ENCODE data around the gene CDK5RAP2.

CDK5RAP2 gene

DNA sequence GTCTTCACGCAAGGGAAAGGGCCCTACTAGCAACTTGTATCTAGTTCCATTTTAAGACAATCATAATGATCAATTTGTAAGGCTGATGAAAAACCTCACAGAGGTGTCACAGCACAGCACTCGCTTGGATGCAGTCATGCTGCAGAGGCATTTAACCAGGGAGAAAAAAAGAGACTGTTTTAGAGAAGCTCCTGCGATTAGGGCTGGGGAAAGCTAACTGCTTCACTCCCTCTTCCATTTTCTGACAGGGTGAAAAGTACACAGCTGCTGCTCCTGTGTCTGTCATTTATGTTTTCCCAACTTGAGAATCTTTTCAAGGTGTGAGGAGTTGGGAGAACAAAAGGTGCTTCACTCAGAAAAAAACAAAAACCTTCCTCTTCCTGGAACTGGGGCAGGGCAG, 106.4 kb downstream of the CDK5RAP2 start:
- no peaks in the 10 kb centered on the region for H4K20me1 ChIP-seq (ENCODE audit: insufficient read depth, low read length)
- H3K9ac ChIP-seq (ENCODE audit: low read depth, low read length) = no peak overlapping the region
- ATAC-seq (ENCODE audit: insufficient read depth, low read depth) = no peak
- H3K79me2 ChIP-seq (ENCODE audit: insufficient read depth, low read length) = no peaks in the 10 kb centered on the region
- no peak overlapping the region for H3K4me3 ChIP-seq (ENCODE audit: low read depth in 1 of 2, low read length in 2 of 2)
- no peaks in the 10 kb centered on the region for H3K4me1 ChIP-seq (ENCODE audit: insufficient read depth, low read length)
- no peak overlapping the region for H2AFZ ChIP-seq (ENCODE audit: low read depth, low read length)
- TF ChIP-seq CTCF (IDR thresholded peaks at IDR 0.05; ENCODE audit: borderline replicate concordance, extremely low read depth, low read length, poor library complexity, severe bottlenecking) (no peak), EZH2 (IDR thresholded peaks at IDR 0.05; ENCODE audit: borderline replicate concordance, low read depth, low read length, severe bottlenecking) (no peak)
- no peak overlapping the region for H3K4me2 ChIP-seq (ENCODE audit: insufficient read depth, low read length)
- no peak overlapping the region for H3K27ac ChIP-seq (ENCODE audit: low read length)
- no peaks in the 10 kb centered on the region for H3K9me3 ChIP-seq (ENCODE audit: insufficient read depth, low read length, severe bottlenecking)
- no peak for DNase-seq
- no peaks in the 10 kb centered on the region for H3K27me3 ChIP-seq (ENCODE audit: insufficient read depth, low read length, poor library complexity)
- H3K36me3 ChIP-seq (ENCODE audit: insufficient read depth, low read length) = peaks cover 88% of the 10 kb centered on the region

- no peak for ATAC-seq (ENCODE audit: insufficient read depth, low read depth)
Observed at GRCh38 chr9:120465685-120466407, 114.1 kb downstream of the CDK5RAP2 start.

GRCh38 chr9:120464887-120465421, 115.0 kb downstream of the CDK5RAP2 start:
- H2AFZ ChIP-seq (ENCODE audit: low read depth, low read length) = no peak overlapping the region
- no peak overlapping the region for H3K4me2 ChIP-seq (ENCODE audit: insufficient read depth, low read length)
- H3K79me2 ChIP-seq (ENCODE audit: insufficient read depth, low read length) = no peaks in the 10 kb centered on the region
- H3K9me3 ChIP-seq (ENCODE audit: insufficient read depth, low read length, severe bottlenecking) = no peaks in the 10 kb centered on the region
- H3K4me3 ChIP-seq (ENCODE audit: low read depth in 1 of 2, low read length in 2 of 2) = no peak overlapping the region
- H4K20me1 ChIP-seq (ENCODE audit: insufficient read depth, low read length) = no peaks in the 10 kb centered on the region
- H3K27me3 ChIP-seq (ENCODE audit: insufficient read depth, low read length, poor library complexity) = no peaks in the 10 kb centered on the region
- H3K4me1 ChIP-seq (ENCODE audit: insufficient read depth, low read length) = no peaks in the 10 kb centered on the region
- TF ChIP-seq EZH2 (IDR thresholded peaks at IDR 0.05; ENCODE audit: borderline replicate concordance, low read depth, low read length, severe bottlenecking) = no peak
- no peak for TF ChIP-seq CTCF (IDR thresholded peaks at IDR 0.05; ENCODE audit: borderline replicate concordance, extremely low read depth, low read length, poor library complexity, severe bottlenecking)
- ATAC-seq (ENCODE audit: insufficient read depth, low read depth) (no peak), DNase-seq (no peak)
- H3K9ac ChIP-seq (ENCODE audit: low read depth, low read length) = no peak overlapping the region
- peaks cover 75% of the 10 kb centered on the region for H3K36me3 ChIP-seq (ENCODE audit: insufficient read depth, low read length)
- H3K27ac ChIP-seq (ENCODE audit: low read length) = no peak overlapping the region

More at GRCh38 chr9:120465685-120466407, 114.1 kb downstream of the CDK5RAP2 start:
- TF ChIP-seq EZH2 (IDR thresholded peaks at IDR 0.05; ENCODE audit: borderline replicate concordance, low read depth, low read length, severe bottlenecking) (no peak), CTCF (IDR thresholded peaks at IDR 0.05; ENCODE audit: borderline replicate concordance, extremely low read depth, low read length, poor library complexity, severe bottlenecking) (no peak)
- Histone ChIP-seq H3K4me1 (ENCODE audit: insufficient read depth, low read length) (no peaks in the 10 kb centered on the region), H3K4me2 (ENCODE audit: insufficient read depth, low read length) (no peak overlapping the region), H3K9ac (ENCODE audit: low read depth, low read length) (no peak overlapping the region), H3K36me3 (ENCODE audit: insufficient read depth, low read length) (peaks cover 75% of the 10 kb centered on the region), H3K79me2 (ENCODE audit: insufficient read depth, low read length) (no peaks in the 10 kb centered on the region), H2AFZ (ENCODE audit: low read depth, low read length) (no peak overlapping the region), H3K27me3 (ENCODE audit: insufficient read depth, low read length, poor library complexity) (no peaks in the 10 kb centered on the region), H3K27ac (ENCODE audit: low read length) (no peak overlapping the region), H3K9me3 (ENCODE audit: insufficient read depth, low read length, severe bottlenecking) (no peaks in the 10 kb centered on the region), H4K20me1 (ENCODE audit: insufficient read depth, low read length) (no peaks in the 10 kb centered on the region), H3K4me3 (ENCODE audit: low read depth in 1 of 2, low read length in 2 of 2) (no peak overlapping the region)
- DNase-seq = no peak
